HG02870 (cell line): ENCODE results near the gene RAD9A.

Source experiments
- ATAC-seq: cut with Tn5 transposase; IDR thresholded peaks from one replicate; pipeline ENCODE4 v1.9.1; 2021; ENCODE audit warnings: mild to moderate bottlenecking, moderate library complexity; ENCODE audit not compliant: unreplicated experiment

The RAD9A gene

GRCh38 chr11:67407688-67408163, 15.9 kb downstream of the RAD9A start:
- ATAC-seq: no peak

- ATAC-seq: no peak
Measured at GRCh38 chr11:67408437-67409200, 16.8 kb downstream of the RAD9A start.

GRCh38 chr11:67409261-67409666, 17.5 kb downstream of the RAD9A start:
- peak; percentile 37 for ATAC-seq

- no peak for ATAC-seq
Measured at GRCh38 chr11:67409781-67410368, 18.1 kb downstream of the RAD9A start.

GRCh38 chr11:67410369-67410831, 18.6 kb downstream of the RAD9A start:
- no peak for ATAC-seq

- no peak for ATAC-seq
Measured at GRCh38 chr11:67410984-67411784, 19.4 kb downstream of the RAD9A start.

GRCh38 chr11:67411785-67412152, 20.0 kb downstream of the RAD9A start:
- ATAC-seq: no peak

GRCh38 chr11:67412495-67413179, 20.9 kb downstream of the RAD9A start:
- ATAC-seq: no peak

GRCh38 chr11:67413266-67413849, 21.6 kb downstream of the RAD9A start:
- no peak for ATAC-seq

- ATAC-seq: no peak
Measured at GRCh38 chr11:67415501-67416304, 23.9 kb downstream of the RAD9A start, which contains the start of gene CARNS1. TSS of gene CARNS1 (plus strand) at chr11:67415678. CDS start at chr11:67416200, 522 bp downstream.

- ATAC-seq: no peak
Measured at GRCh38 chr11:67416416-67417335, 24.9 kb downstream of the RAD9A start.

GRCh38 chr11:67417425-67417824, 25.6 kb downstream of the RAD9A start:
- no peak for ATAC-seq

GRCh38 chr11:67418476-67419281, 26.9 kb downstream of the RAD9A start:
- no peak for ATAC-seq

GRCh38 chr11:67419325-67420049, 27.7 kb downstream of the RAD9A start:
- ATAC-seq: no peak

GRCh38 chr11:67420147-67420645, 28.4 kb downstream of the RAD9A start:
- no peak for ATAC-seq

GRCh38 chr11:67420646-67421429, 29.1 kb downstream of the RAD9A start:
- peak; percentile 92 for ATAC-seq
